ENCODE measurements around the gene PPM1D. TPM values are rescaled to one million over a fixed set of nuclear protein-coding genes. Genes with fewer than 3 reads are reported as not detected.
"Not testable (repeated sequence)": the region's sequence is repeated elsewhere in the genome, so short reads cannot be mapped to it uniquely, and the experiment has no call there.

Gene PPM1D
- total and polyA plus RNA-seq, 8 donors = 2.2 to 42.0 (median 5.3) TPM

GRCh38 chr17:60604686-60605334 is 4.8 kb downstream of the PPM1D start:
- H3K27me3 ChIP-seq = no peaks in the 10 kb centered on the region
- no peak for TF ChIP-seq CTCF (IDR thresholded peaks at IDR 0.05)
- TF ChIP-seq EP300 (IDR thresholded peaks at IDR 0.05) = no peak
- peak in 1 of 3 donors; percentile 51 for TF ChIP-seq POLR2AphosphoS5 (IDR thresholded peaks at IDR 0.05)
- no peak for TF ChIP-seq POLR2A (IDR thresholded peaks at IDR 0.05)
- no peak overlapping the region for H3K4me3 ChIP-seq
- intact Hi-C loops (cut with DNase I; ENCODE audit: low total_unique reads) = no loop called here
- H3K4me1 ChIP-seq = peaks cover 6 to 62% (median 31%) of the 10 kb centered on the region in 4 donors
- no peaks in the 10 kb centered on the region for H3K36me3 ChIP-seq
- H3K9me3 ChIP-seq = no peaks in the 10 kb centered on the region
- WGBS, 5 donors = 67 to 95% (median 93%) methylated on average over 5 of the region's 5 CpGs
- DNase-seq = no peak
- H3K27ac ChIP-seq = peak overlapping the region in 2 of 5 donors; percentile 8 to 30

- intact Hi-C loops (cut with DNase I; ENCODE audit: low total_unique reads) = no loop called here
- no peaks in the 10 kb centered on the region for H3K27me3 ChIP-seq
- no peak for TF ChIP-seq POLR2A (IDR thresholded peaks at IDR 0.05)
- TF ChIP-seq EP300 (IDR thresholded peaks at IDR 0.05) = no peak
- TF ChIP-seq POLR2AphosphoS5 (IDR thresholded peaks at IDR 0.05) = no peak
- no peak for TF ChIP-seq CTCF (IDR thresholded peaks at IDR 0.05)
These were observed 6.0 kb downstream of the PPM1D start for GRCh38 chr17:60606036-60606435.

DNA sequence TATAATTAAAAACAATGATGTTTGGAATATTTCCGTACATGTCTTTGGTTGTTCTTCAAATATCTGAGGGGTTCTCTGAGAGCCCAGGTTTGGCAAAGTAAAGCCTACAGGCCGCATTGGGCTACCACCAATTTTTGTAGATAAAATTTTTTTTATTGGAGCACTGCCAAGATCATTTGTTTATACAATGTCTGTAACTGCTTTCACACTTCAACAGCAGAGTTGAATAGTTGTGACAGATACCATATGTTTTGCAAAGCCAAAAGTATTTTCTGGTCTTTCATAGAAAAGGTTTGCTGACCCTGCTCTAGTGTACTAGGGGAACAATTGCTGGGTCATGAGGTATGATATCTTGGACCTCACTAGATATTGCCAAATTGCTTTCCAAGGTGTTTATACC is 10.5 kb downstream of the PPM1D start:
- WGBS, 5 donors = 33 to 54% (median 38%) methylated on average over 2 of the region's 2 CpGs
- Histone ChIP-seq H3K4me1 (peaks cover 0 to 58% (median 35%) of the 10 kb centered on the region in 4 donors), H3K9me3 (no peaks in the 10 kb centered on the region), H3K27me3 (no peaks in the 10 kb centered on the region), H3K4me3 (no peak overlapping the region), H3K36me3 (peaks cover 0 to 9% (median 4%) of the 10 kb centered on the region in 4 donors), H3K27ac (no peak overlapping the region)
- intact Hi-C loops (cut with DNase I; ENCODE audit: low total_unique reads) = no loop called here
- DNase-seq = peak in 1 of 2 donors; percentile 20
- TF ChIP-seq EP300 (IDR thresholded peaks at IDR 0.05) = no peak

More at GRCh38 chr17:60606036-60606435, 6.0 kb downstream of the PPM1D start:
- Histone ChIP-seq H3K4me1 (peaks cover 6 to 73% (median 39%) of the 10 kb centered on the region in 4 donors), H3K9me3 (no peaks in the 10 kb centered on the region), H3K27ac (no peak overlapping the region), H3K36me3 (no peaks in the 10 kb centered on the region), H3K4me3 (no peak overlapping the region)
- DNase-seq = no peak

DNA sequence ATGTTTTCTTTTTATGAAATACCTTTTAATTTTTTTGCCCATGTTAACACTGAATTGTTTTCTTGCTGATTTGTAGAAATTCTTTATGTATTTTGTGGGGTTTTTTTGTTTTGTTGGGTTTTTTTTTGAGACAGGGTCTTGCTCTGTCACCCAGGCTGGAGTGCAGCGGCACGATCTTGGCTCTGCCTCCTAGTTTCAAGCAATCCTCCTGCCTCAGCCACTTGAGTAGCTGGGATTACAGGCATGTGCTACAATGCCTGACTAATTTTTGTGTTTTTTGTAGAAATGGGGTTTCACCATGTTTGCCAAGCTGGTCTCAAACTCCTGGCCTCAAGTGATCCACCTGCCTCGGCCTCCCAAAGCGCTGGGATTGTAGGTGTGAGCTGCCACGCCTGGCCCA is 11.3 kb downstream of the PPM1D start:
- H3K36me3 ChIP-seq; H3K9me3 ChIP-seq; H3K27ac ChIP-seq; H3K4me3 ChIP-seq; DNase-seq; intact Hi-C loops (cut with DNase I; ENCODE audit: low total_unique reads); H3K27me3 ChIP-seq: not testable (repeated sequence)
- peaks cover 0 to 57% (median 32%) of the 10 kb centered on the region in 4 donors for H3K4me1 ChIP-seq
- WGBS, 5 donors = 95 to 98% (median 96%) methylated on average over 5 of the region's 5 CpGs

DNA sequence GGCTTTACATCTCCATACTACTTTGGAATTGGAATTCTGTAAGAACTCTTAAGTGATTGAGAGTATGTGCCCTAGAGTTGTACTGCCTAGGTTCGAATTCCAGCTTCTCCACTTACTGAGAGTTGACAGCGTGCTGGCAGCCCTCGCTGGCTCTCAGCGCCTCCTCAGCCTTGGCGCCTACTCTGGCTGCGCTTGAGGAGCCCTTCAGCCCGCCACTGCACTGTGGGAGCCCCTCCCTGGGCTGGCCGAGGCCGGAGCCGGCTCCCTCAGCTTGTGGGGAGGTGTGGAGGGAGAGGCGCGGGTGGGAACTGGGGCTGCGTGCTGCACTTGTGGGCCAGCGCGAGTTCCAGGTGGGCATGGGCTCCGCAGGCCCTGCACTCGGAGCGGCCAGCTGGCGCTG is 13.3 kb downstream of the PPM1D start:
- TF ChIP-seq POLR2A (IDR thresholded peaks at IDR 0.05) = no peak
- Histone ChIP-seq H3K4me3 (no peak overlapping the region), H3K36me3 (peaks cover 0 to 16% (median 13%) of the 10 kb centered on the region in 4 donors), H3K4me1 (peaks cover 0 to 53% (median 30%) of the 10 kb centered on the region in 4 donors), H3K27me3 (no peaks in the 10 kb centered on the region), H3K9me3 (no peaks in the 10 kb centered on the region), H3K27ac (no peak overlapping the region)
- DNase-seq = no peak
- 96 to 100% (median 98%) methylated on average over 9 to 19 of the region's 19 CpGs for WGBS, 5 donors
- intact Hi-C loops (cut with DNase I; ENCODE audit: low total_unique reads) = no loop called here

DNA sequence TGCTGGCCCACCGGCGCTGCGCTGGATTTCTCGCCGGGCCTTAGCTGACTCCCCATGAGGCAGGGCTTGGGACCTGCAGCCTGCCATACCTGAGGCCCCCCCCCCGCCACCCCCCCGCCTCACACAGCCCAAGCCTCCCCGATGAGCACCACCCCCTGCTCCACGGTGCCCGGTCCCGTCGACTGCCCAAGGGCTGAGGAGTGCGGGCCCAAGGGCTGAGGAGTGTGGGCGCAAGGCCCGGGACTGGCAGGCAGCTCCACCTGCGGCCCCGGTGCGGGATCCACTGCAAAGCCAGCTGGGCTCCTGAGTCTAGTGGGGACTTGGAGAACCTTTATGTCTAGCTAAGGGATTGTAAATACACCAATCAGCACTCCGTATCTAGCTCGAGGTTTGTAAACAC is 13.8 kb downstream of the PPM1D start:
- WGBS, 5 donors = 84 to 100% (median 94%) methylated on average over 6 to 20 of the region's 20 CpGs

DNA sequence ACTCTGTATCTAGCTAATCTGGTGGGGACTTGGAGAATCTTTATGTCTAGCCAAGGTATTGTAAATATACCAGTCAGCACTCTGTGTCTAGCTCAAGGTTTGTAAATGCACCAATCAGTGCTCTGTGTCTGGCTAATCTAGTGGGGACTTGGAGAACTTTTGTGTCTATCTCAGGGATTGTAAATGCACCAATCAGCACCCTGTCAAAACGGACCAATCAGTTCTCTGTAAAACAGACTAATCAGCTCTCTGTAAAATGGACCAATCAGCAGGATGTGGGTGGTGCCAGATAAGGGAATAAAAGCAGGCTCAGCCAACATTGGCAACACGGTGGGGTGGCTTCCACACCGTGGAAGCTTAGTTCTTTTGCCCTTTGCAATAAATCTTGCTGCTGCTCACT is 14.3 kb downstream of the PPM1D start:
- intact Hi-C loops (cut with DNase I; ENCODE audit: low total_unique reads); H3K4me3 ChIP-seq; H3K9me3 ChIP-seq; H3K27me3 ChIP-seq; DNase-seq; H3K27ac ChIP-seq: not testable (repeated sequence)
- Histone ChIP-seq H3K36me3 (peaks cover 0 to 16% (median 13%) of the 10 kb centered on the region in 4 donors), H3K4me1 (peaks cover 0 to 62% (median 33%) of the 10 kb centered on the region in 4 donors)
- WGBS, 5 donors = 62 to 72% (median 68%) methylated on average over 3 of the region's 3 CpGs

More for the DNA sequence above, 13.8 kb downstream of the PPM1D start:
- peaks cover 0 to 16% (median 13%) of the 10 kb centered on the region in 4 donors for H3K36me3 ChIP-seq
- H3K9me3 ChIP-seq; DNase-seq; intact Hi-C loops (cut with DNase I; ENCODE audit: low total_unique reads); H3K27me3 ChIP-seq; H3K27ac ChIP-seq; H3K4me3 ChIP-seq: not testable (repeated sequence)
- H3K4me1 ChIP-seq = peaks cover 0 to 57% (median 31%) of the 10 kb centered on the region in 4 donors
